K562 treated with DMSO at 1 percent for 12 hours (cell line): Measurements from ENCODE around the gene DTX4. TPM values are rescaled to one million over a fixed set of nuclear protein-coding genes. Genes with fewer than 3 reads are reported as not detected.

ENCODE experiments used
- total RNA-seq: library from RNA; unstranded; fragments of 300-600 nt; gene quantifications from 2 replicates; pipeline ENCODE4 v1.2.3, GENCODE V29; 2022; ENCODE audit not compliant: insufficient read depth

The DTX4 gene
- 0.44 TPM in 1 of 2 replicates, not detected in the other for total RNA-seq

GRCh38 chr11:59171508-59172322 is at the start of gene DTX4:
Gene DTX4 (plus strand): TSS chr11:59172132. CDS start chr11:59172596, 464 bp downstream.

GRCh38 chr11:59142530-59143507 is 29.1 kb upstream of the DTX4 start, which contains the start of gene FAM111A:
Gene FAM111A (plus strand): TSS chr11:59142856. CDS start chr11:59148873, 6,017 bp downstream.

GRCh38 chr11:59212744-59213631 is 41.1 kb downstream of the DTX4 start, which contains the start of gene MPEG1:
Gene MPEG1 (minus strand): TSS chr11:59212927. CDS start chr11:59212865, 62 bp downstream.

Other genes with a start within 250 kb of the DTX4 start
- not detected in 2 replicates for gene GLYATL1, start 232.6 kb upstream of the DTX4 start, total RNA-seq
- not detected in 2 replicates for gene GLYATL1B, start 85.8 kb upstream of the DTX4 start, total RNA-seq
- 0.23 TPM in 1 of 2 replicates, not detected in the other for gene FAM111B, start 64.9 kb upstream of the DTX4 start, total RNA-seq
- 13.6 and 53.9 TPM in 2 replicates for gene FAM111A, start 29.3 kb upstream of the DTX4 start, total RNA-seq
- not detected in 2 replicates for gene MPEG1, start 40.8 kb downstream of the DTX4 start, total RNA-seq
- not detected in 2 replicates for gene OR5AN1, start 186.8 kb downstream of the DTX4 start, total RNA-seq